D341Med (cell line): ENCODE measurements around the gene KRTAP17-1.
"Not testable (repeated sequence)": the region's sequence is repeated elsewhere in the genome, so short reads cannot be mapped to it uniquely, and the experiment has no call there.

Source experiments
- DNase-seq: peaks from one replicate; pipeline ENCODE4 v3.0.0; 2012; ENCODE audit warnings: low spot score

KRTAP17-1 gene

DNA sequence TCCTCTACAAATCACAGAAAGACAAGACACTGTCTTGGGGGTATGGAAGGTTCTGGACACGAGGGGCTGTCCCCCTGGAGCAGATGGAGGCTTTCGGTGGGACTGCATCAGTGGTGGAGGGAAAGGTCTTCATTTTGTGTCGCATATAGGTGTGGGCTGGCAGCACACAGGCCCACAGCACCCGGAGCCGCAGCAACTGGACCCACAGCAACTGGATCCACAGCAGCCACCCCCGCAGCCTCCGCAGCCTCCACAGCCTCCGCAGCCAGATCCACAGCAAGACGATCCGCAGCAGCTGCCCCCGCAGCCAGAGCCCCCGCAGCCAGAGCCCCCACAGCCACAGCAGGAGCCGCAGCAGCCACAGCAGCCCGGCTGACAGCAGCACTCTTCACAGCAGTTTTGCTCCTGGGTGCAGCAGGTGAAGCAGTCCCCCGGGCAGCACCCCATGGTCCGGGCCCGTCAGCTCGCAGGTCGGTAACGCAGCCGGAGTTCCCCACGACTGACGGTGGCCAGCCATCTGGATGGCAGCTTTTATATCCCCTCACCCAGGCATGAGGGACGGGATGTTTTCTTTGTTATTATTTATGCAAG is at the start of gene KRTAP17-1:
Gene KRTAP17-1 (minus strand): TSS at position 507 of the 591 bp plus-strand sequence. CDS start 60 bp downstream, at position 447.
- DNase-seq, result no peak

- DNase-seq, result no peak
Measured at GRCh38 chr17:41363881-41364280, 48.4 kb upstream of the KRTAP17-1 start.

GRCh38 chr17:41360296-41360995 is 44.9 kb upstream of the KRTAP17-1 start:
- DNase-seq, result no peak

GRCh38 chr17:41354536-41354935 is 39.0 kb upstream of the KRTAP17-1 start:
- DNase-seq, result no peak

DNA sequence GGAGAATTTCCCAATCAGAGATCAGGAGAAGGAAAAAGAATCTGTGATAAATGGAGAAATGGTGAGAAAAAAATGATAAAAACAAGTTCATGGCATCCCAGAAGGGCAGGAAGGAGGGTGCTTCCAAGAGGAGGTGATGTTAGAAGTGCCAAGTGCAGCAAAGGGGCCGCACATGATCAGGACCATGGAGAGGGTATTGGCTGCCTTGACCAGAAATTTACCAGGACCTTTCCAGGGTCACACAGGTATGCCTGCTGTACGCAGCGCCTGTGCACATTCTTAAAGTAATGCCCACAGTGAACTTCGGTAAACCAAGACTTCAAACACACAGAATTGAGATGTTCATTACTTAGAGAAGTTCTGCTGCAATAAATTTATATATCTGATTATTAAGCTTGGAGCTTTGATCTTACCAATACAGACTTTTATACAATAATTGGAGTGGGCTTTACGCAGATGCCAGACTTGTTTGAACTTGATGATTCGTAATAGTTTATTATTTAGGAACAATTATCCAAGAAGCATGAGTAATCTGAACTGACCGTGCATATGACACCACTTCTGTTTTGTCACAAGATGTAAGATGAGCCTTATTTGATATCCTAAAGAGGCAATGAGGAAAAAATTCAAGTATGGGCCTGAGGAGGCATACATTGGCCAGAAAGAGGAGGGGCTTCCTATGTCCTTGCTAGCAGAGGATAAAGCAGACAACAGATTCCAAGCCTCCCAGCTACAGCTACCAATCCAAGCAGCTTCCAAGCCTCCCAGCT is 37.3 kb upstream of the KRTAP17-1 start:
- no peak for DNase-seq

- no peak for DNase-seq
Measured at GRCh38 chr17:41351177-41351576, 35.7 kb upstream of the KRTAP17-1 start.

GRCh38 chr17:41350381-41350878 is 34.9 kb upstream of the KRTAP17-1 start, which contains the start of gene KRT33A:
TSS of gene KRT33A (minus strand) at chr17:41350828. CDS start at chr17:41350767, 61 bp downstream.
- DNase-seq, result not testable (repeated sequence)

- DNase-seq, result no peak
Measured at GRCh38 chr17:41347869-41348760, 32.6 kb upstream of the KRTAP17-1 start.

GRCh38 chr17:41346421-41346820 is 30.9 kb upstream of the KRTAP17-1 start:
- DNase-seq, result not testable (repeated sequence)

DNA sequence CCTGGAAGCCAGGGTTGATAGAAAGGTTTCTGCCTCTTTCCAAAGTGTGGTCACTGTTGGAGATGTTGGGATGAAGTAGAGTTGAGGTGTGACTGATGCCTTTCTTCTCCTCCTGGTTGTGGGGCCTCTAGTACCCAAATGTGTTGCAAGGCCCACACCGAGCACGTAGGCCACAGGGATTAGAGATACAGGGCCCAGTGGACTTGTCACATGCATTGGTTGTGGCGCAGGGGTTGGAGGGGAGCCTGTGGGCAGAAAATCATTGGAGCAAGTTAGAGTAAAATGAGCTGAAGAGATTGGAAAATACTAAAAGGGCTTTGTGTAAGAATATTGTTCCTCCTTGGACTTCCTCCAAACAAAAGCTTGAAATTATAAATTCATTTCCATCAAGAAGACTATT is 30.5 kb upstream of the KRTAP17-1 start:
- DNase-seq, result no peak

DNA sequence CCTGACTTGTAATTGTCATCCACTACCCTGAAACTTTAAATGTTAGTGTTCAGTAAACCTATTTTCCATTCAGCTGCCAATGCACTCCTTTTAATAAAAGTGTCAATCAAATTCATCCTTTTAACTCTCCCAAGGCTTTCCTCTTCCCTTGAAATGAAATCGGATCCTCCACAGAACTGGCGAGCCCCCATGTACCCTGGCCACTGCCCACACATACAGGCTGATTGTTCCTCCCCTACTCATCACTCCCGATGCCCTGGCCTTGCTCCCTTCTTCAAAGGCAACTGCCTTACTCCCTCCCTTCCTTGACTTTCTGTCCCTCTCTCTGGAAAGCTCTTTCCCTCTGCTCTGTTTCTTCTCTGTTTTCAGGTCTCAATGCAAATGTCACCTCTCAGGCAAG is 27.5 kb upstream of the KRTAP17-1 start:
- DNase-seq, result no peak

DNA sequence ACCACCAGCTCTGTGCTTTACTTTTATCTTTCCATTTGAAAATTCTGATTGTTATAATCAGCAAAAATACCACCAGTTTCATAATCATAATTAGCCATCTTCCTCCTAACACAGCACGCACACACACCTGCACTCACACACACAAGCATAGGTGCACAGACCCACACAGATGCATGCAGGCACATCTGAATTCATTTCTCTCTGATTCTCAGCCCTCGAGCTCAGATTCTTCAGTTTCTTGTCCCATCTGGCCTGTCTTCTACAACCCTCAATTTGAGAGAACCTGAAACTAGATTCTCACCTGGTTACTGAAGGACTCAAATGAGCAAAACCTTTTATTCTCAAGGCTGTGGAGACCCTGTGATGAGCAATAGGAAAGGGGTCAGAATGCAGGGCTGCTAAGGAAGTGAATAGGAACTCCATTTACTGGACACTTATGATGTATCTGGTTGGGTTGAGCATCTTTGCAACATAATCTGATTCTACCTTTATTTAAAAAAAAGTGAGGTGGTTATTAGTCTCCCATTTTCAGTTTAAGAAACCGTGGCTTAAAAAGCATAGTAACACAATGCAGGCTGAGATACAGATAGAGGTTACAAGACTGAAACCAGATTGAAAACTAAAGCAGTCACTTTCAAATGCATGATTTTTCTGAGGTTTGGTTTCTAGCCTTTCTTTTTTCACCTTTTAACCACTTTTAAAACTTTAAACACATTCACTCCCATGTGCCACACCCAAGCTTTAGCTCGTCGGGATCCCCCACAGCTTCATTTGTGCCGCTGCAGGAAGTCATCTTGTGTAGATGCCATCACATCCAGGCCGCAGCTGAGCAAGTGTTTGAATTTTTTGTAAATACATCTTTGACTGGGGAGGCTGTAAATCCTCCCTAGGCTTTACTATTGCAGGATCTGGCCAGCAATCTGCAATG is 25.7 kb upstream of the KRTAP17-1 start:
- DNase-seq, result no peak

- no peak for DNase-seq
Measured at GRCh38 chr17:41340494-41340893, 25.0 kb upstream of the KRTAP17-1 start.

DNA sequence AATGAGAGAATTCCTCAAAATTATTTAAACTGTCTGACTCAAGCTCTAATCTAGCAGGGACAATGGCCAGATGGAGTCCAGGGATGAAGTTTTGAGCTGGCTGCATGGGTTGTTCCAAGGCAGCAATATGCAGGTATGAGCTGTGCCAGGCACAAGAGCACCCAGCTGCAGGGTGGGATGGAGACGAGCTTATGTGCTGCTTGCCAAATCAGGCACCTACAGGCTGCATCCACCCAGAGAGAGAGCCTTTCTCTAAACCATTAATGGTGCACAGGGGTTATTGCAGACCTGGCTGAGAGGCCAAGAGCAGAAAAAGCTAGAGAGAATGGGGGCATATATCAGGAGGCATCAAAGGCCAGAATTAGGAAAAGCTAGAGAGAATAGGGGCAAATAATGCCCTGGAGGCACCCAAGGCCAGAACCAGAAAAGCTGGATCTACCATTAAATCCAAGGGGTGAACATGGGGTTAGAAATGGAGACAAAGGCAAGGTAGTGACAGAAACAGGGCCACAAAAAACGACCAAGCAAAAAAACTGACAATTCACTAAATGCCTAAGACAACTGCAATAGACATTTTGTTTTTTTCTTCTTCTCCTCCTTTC is 24.2 kb upstream of the KRTAP17-1 start:
- DNase-seq, result no peak

- DNase-seq, result no peak
Measured at GRCh38 chr17:41338961-41339485, 23.5 kb upstream of the KRTAP17-1 start.

GRCh38 chr17:41335747-41336146 is 20.2 kb upstream of the KRTAP17-1 start:
- DNase-seq, result no peak

DNA sequence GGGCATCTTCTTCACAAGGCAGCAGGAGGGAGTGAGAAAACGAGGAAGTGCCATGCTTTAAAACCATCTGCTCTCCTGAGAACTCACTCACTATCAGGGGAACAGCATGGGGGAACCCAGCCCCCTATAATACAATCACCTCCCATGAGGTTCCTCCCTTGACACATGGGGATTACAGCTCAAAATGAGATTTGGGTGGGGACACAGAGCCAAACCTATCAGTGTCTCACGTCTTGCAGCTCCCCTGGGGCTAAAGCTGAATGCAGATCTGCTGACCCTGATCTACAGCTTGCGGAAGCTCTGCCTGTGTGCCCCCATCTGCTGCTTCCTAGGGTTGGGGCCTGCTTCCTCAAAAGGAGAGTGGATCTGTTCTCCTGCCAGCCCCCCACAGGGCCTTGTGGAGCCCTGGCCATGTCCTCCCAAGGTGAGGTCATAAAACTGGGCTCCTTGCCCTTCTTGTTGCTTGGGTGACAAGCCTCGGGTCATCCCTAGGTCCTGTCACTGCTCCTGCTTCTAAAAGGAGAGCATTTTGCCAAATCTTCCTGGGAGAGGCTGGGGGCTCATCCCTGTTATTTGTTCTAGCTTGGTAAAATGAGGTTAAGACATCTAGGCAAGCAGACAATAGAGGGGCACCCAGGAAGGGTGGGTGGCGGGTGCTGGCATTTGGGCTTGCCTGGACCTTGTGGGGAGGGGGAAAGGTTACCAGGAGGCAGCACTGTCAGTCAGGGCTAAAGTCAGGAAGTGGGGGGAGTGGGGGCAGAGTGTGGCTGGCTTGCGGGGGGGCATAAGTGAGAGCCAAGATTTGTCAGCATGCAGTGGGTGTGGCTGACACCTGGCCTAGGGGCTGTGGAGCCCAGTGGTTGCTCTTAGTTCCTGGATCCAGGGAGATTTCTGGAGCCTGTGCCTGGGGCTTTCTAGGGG is 19.1 kb upstream of the KRTAP17-1 start:
- no peak for DNase-seq

GRCh38 chr17:41333836-41334235 is 18.3 kb upstream of the KRTAP17-1 start:
- no peak for DNase-seq

- no peak for DNase-seq
Measured at GRCh38 chr17:41333098-41333497, 17.6 kb upstream of the KRTAP17-1 start.
